C4-2B (cell line): ENCODE measurements around the gene BTG1.

Experiments used
- ZFX ChIP-seq: fragments of 450-650 bp; IDR thresholded peaks from 2 replicates; pipeline ENCODE4 v1.6.1; 2017
- TF ChIP-seq, protein P1 (sequence below): fragments of 450-650 bp; conservative IDR thresholded peaks from 2 replicates; pipeline ENCODE4 v1.5.1; 2017; ENCODE audit warnings: mild to moderate bottlenecking

DNA sequence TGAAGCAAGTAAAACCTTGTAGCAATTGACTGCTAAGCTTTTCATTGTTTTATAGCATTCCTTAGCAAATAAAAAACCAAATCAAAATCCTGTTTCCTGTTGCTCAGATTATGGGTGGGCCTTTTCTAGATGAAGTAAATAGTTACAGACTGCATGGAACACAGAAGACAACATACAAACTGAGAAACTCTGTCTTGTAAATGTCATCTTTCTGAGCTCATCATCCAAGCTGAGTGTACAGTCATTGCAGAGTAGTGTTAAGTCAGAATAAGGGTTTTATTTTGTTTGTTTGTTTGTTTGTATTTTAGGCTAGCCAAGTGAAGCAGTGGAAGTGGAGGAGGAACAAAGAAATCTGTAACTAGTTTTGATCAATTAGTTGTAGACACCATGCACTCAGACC is 24.4 kb upstream of the BTG1 start:
- TF ChIP-seq, protein P1, sequence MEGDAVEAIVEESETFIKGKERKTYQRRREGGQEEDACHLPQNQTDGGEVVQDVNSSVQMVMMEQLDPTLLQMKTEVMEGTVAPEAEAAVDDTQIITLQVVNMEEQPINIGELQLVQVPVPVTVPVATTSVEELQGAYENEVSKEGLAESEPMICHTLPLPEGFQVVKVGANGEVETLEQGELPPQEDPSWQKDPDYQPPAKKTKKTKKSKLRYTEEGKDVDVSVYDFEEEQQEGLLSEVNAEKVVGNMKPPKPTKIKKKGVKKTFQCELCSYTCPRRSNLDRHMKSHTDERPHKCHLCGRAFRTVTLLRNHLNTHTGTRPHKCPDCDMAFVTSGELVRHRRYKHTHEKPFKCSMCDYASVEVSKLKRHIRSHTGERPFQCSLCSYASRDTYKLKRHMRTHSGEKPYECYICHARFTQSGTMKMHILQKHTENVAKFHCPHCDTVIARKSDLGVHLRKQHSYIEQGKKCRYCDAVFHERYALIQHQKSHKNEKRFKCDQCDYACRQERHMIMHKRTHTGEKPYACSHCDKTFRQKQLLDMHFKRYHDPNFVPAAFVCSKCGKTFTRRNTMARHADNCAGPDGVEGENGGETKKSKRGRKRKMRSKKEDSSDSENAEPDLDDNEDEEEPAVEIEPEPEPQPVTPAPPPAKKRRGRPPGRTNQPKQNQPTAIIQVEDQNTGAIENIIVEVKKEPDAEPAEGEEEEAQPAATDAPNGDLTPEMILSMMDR = no peak
- no peak for TF ChIP-seq ZFX
